Smooth muscle cell of the pulmonary artery (primary cell): ENCODE results near the gene PDHA2. TPM values are rescaled to one million over a fixed set of nuclear protein-coding genes. Genes with fewer than 3 reads are reported as not detected.

Source experiments
- total RNA-seq: library from RNA; depleted of rRNA; stranded (reverse); fragments of >200 nt; gene quantifications from 2 replicates; pipeline ENCODE4 v1.2.3, GENCODE V29; 2014

PDHA2 gene
- not detected in 2 replicates for total RNA-seq

DNA sequence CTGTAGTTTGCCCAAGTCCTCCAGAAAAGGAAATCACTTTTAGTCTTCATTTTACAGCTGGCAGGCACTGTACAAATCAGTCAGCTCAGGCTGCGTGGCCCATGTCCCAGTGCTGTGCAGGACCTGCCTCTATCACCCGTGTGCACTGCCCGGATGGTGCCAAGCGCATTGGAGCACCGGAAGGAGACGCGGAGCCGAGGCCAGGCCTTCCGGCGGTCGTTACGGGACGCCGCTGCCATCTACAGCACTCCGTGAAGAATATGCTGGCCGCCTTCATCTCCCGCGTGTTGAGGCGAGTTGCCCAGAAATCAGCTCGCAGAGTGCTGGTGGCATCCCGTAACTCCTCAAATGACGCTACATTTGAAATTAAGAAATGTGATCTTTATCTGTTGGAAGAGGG, at the start of gene PDHA2:
Gene PDHA2, plus strand, starts transcription at position 203 of the 400 bp plus-strand sequence. Its CDS starts 58 bp downstream, at position 261.

